Measurements from ENCODE around the gene SVIL. TPM values are rescaled to one million over a fixed set of nuclear protein-coding genes. Genes with fewer than 3 reads are reported as not detected.
A peak's percentile ranks its signal among the peaks of the same experiment; 100 is the strongest.

SVIL gene
- total RNA-seq, 3 donors from 2014 or later, result 25.8 to 69.5 (median 60.6) TPM

- Histone ChIP-seq H3K27ac (peak overlapping the region; percentile 72 to 82), H3K4me1 (peaks cover 0 to 5% of the 10 kb centered on the region in 2 donors), H3K4me3 (peak overlapping the region in 2 of 3 donors; percentile 14 to 43), H3K9me3 (no peaks in the 10 kb centered on the region), H3K36me3 (no peaks in the 10 kb centered on the region), H3K27me3 (no peaks in the 10 kb centered on the region)
- intact Hi-C loops (cut with DNase I; ENCODE audit: low total_unique reads), result no loop called here
- peak in 2 of 3 donors; percentile 51 to 55 for TF ChIP-seq CTCF (IDR thresholded peaks at IDR 0.05)
- peak in 1 of 3 donors; percentile 36 for TF ChIP-seq POLR2AphosphoS5 (IDR thresholded peaks at IDR 0.05)
- no peak for TF ChIP-seq POLR2A (IDR thresholded peaks at IDR 0.05)
- DNase-seq (ENCODE audit: low spot score in 2 of 2), result no peak
These were observed 99.6 kb downstream of the SVIL start for GRCh38 chr10:29535012-29535777.

- Histone ChIP-seq H3K4me3 (no peak overlapping the region), H3K27me3 (no peaks in the 10 kb centered on the region), H3K27ac (peak overlapping the region; percentile 72 to 82), H3K9me3 (no peaks in the 10 kb centered on the region), H3K36me3 (no peaks in the 10 kb centered on the region), H3K4me1 (peaks cover 0 to 5% of the 10 kb centered on the region in 2 donors)
- TF ChIP-seq POLR2AphosphoS5 (IDR thresholded peaks at IDR 0.05) (no peak), CTCF (IDR thresholded peaks at IDR 0.05) (no peak), POLR2A (IDR thresholded peaks at IDR 0.05) (no peak)
- no peak for DNase-seq (ENCODE audit: low spot score in 2 of 2)
- intact Hi-C loops (cut with DNase I; ENCODE audit: low total_unique reads), result no loop called here
These were observed 100.2 kb downstream of the SVIL start for GRCh38 chr10:29534590-29534989.

- no peak for TF ChIP-seq POLR2A (IDR thresholded peaks at IDR 0.05)
- no peak for TF ChIP-seq POLR2AphosphoS5 (IDR thresholded peaks at IDR 0.05)
- TF ChIP-seq CTCF (IDR thresholded peaks at IDR 0.05), result no peak
- H3K27ac ChIP-seq, result no peak overlapping the region
- H3K9me3 ChIP-seq, result no peaks in the 10 kb centered on the region
- no peak overlapping the region for H3K4me3 ChIP-seq
- no peaks in the 10 kb centered on the region for H3K36me3 ChIP-seq
- peaks cover 0 to 5% of the 10 kb centered on the region in 2 donors for H3K4me1 ChIP-seq
- DNase-seq (ENCODE audit: low spot score in 2 of 2), result no peak
- intact Hi-C loops (cut with DNase I; ENCODE audit: low total_unique reads), result no loop called here
- H3K27me3 ChIP-seq, result no peaks in the 10 kb centered on the region
These were observed 101.0 kb downstream of the SVIL start for GRCh38 chr10:29533696-29534285.

GRCh38 chr10:29533046-29533445 lies 101.7 kb downstream of the SVIL start:
- Histone ChIP-seq H3K27me3 (no peaks in the 10 kb centered on the region), H3K9me3 (no peaks in the 10 kb centered on the region), H3K27ac (no peak overlapping the region), H3K4me1 (peaks cover 0 to 5% of the 10 kb centered on the region in 2 donors), H3K4me3 (no peak overlapping the region), H3K36me3 (no peaks in the 10 kb centered on the region)
- intact Hi-C loops (cut with DNase I; ENCODE audit: low total_unique reads), result no loop called here
- TF ChIP-seq POLR2A (IDR thresholded peaks at IDR 0.05) (no peak), POLR2AphosphoS5 (IDR thresholded peaks at IDR 0.05) (no peak), CTCF (IDR thresholded peaks at IDR 0.05) (no peak)
- no peak for DNase-seq (ENCODE audit: low spot score in 2 of 2)

- Histone ChIP-seq H3K4me3 (no peak overlapping the region), H3K27ac (no peak overlapping the region), H3K27me3 (no peaks in the 10 kb centered on the region), H3K9me3 (no peaks in the 10 kb centered on the region), H3K36me3 (no peaks in the 10 kb centered on the region), H3K4me1 (peaks cover 0 to 5% of the 10 kb centered on the region in 2 donors)
- TF ChIP-seq CTCF (IDR thresholded peaks at IDR 0.05) (no peak), POLR2A (IDR thresholded peaks at IDR 0.05) (no peak), POLR2AphosphoS5 (IDR thresholded peaks at IDR 0.05) (no peak)
- intact Hi-C loops (cut with DNase I; ENCODE audit: low total_unique reads), result no loop called here
- no peak for DNase-seq (ENCODE audit: low spot score in 2 of 2)
These were observed 102.4 kb downstream of the SVIL start for GRCh38 chr10:29532256-29532878.
